Renal cortical epithelial cell (primary cell): ENCODE results near the gene IWS1. TPM values are rescaled to one million over a fixed set of nuclear protein-coding genes. Genes with fewer than 3 reads are reported as not detected.
A peak's percentile ranks its signal among the peaks of the same experiment; 100 is the strongest.
"Not testable (repeated sequence)": the region's sequence is repeated elsewhere in the genome, so short reads cannot be mapped to it uniquely, and the experiment has no call there.

ENCODE experiments used
- DNase-seq: peaks from one replicate; pipeline ENCODE4 v3.0.0-alpha.2; 2011; ENCODE audit warnings: low read depth
- total RNA-seq: library from RNA; depleted of rRNA; stranded (reverse); fragments of >200 nt; gene quantifications from 2 replicates; pipeline ENCODE4 v1.2.3, GENCODE V29; 2014

Gene IWS1
- total RNA-seq, 1 donor from 2014 or later: 71.3 TPM

GRCh38 chr2:127528487-127528886, 2.2 kb upstream of the IWS1 start:
- DNase-seq: no peak

- peak; percentile 63 for DNase-seq
Observed at GRCh38 chr2:127527001-127527804, 914 bp upstream of the IWS1 start.

- peak; percentile 64 for DNase-seq
Observed at GRCh38 chr2:127525691-127526131, 578 bp downstream of the IWS1 start.

GRCh38 chr2:127524198-127524834, 2.0 kb downstream of the IWS1 start:
- not testable (repeated sequence) for DNase-seq

- DNase-seq: no peak
Observed at GRCh38 chr2:127523269-127523939, 2.9 kb downstream of the IWS1 start.

GRCh38 chr2:127520424-127520823, 5.9 kb downstream of the IWS1 start:
- DNase-seq: no peak

- no peak for DNase-seq
Observed at GRCh38 chr2:127517465-127517864, 8.8 kb downstream of the IWS1 start.

- DNase-seq: no peak
Observed at GRCh38 chr2:127516041-127516762, 10.1 kb downstream of the IWS1 start.

- DNase-seq: no peak
Observed at GRCh38 chr2:127515383-127515915, 10.8 kb downstream of the IWS1 start.

- DNase-seq: no peak
Observed at GRCh38 chr2:127514485-127514884, 11.8 kb downstream of the IWS1 start.

- no peak for DNase-seq
Observed at GRCh38 chr2:127514076-127514475, 12.2 kb downstream of the IWS1 start.

- no peak for DNase-seq
Observed at GRCh38 chr2:127512362-127512761, 13.9 kb downstream of the IWS1 start.

GRCh38 chr2:127511917-127512316, 14.4 kb downstream of the IWS1 start:
- no peak for DNase-seq

GRCh38 chr2:127511090-127511695, 15.1 kb downstream of the IWS1 start:
- peak; percentile 48 for DNase-seq

GRCh38 chr2:127510073-127510472, 16.2 kb downstream of the IWS1 start:
- no peak for DNase-seq

- peak; percentile 97 for DNase-seq
Observed at GRCh38 chr2:127508631-127509034, 17.7 kb downstream of the IWS1 start.

- DNase-seq: no peak
Observed at GRCh38 chr2:127508023-127508630, 18.2 kb downstream of the IWS1 start.

GRCh38 chr2:127506510-127506909, 19.8 kb downstream of the IWS1 start:
- DNase-seq: no peak

GRCh38 chr2:127504552-127505430, 21.5 kb downstream of the IWS1 start:
- no peak for DNase-seq

- no peak for DNase-seq
Observed at GRCh38 chr2:127503491-127503890, 22.8 kb downstream of the IWS1 start.
